ENCODE measurements around the gene DNMT1.
"Not testable (repeated sequence)": the region's sequence is repeated elsewhere in the genome, so short reads cannot be mapped to it uniquely, and the experiment has no call there.

The DNMT1 gene

DNA sequence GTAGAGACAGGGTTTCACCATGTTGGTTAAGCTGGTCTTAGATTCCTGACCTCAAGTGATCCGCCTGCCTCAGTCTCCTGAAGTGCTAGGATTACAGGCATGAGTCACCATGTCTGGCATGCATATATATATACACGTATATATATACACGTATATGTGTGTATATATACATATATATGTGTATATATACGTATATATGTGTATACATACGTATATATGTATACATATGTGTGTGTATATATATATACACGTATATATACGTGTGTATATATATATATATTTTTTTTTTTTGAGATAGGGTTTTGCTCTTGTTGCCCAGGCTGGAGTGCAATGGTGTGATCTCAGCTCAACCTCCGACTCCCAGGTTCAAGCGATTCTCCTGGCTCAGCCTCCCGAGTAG lies 11.9 kb downstream of the DNMT1 start:
- DNase-seq (ENCODE audit: low read depth), result no peak

DNA sequence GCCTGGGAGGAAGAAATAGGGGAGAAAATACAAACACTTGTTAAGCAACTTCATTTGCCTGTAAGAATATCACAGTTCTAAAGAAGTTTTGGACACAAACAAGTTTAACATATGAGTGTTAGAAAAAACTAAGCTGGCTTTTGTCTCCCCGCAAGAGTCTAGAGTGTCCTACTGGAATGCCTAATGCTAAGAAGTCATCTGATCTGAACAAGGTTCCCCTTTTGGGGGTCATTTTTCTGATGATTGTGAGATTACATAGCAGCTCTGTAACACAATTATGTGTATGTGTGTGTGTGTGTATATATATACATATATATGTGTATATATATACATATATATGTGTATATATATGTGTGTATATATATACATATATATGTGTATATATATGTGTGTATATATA lies 12.7 kb downstream of the DNMT1 start:
- DNase-seq (ENCODE audit: low read depth), result no peak

DNA sequence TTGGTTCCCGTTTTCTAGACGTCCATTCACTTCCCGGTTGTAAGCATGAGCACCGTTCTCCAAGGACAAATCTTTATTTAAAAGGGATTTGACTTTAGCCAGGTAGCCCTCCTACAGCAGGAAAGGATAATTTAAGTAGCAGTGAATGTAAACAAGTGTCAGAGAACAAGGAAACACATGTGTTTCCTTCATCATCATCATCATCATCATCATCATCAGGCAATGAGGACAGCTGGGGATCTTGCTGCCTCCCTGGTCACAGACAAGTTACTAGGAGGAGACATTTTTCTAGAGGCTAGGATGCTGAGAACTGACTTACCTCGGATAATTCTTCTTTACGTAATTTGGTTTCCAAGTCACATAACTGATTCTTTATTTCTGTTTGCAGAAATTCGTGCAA lies 14.3 kb downstream of the DNMT1 start:
- no peak for DNase-seq (ENCODE audit: low read depth)

- DNase-seq (ENCODE audit: low read depth), result not testable (repeated sequence)
Observed at GRCh38 chr19:10180024-10180423, 14.7 kb downstream of the DNMT1 start.

DNA sequence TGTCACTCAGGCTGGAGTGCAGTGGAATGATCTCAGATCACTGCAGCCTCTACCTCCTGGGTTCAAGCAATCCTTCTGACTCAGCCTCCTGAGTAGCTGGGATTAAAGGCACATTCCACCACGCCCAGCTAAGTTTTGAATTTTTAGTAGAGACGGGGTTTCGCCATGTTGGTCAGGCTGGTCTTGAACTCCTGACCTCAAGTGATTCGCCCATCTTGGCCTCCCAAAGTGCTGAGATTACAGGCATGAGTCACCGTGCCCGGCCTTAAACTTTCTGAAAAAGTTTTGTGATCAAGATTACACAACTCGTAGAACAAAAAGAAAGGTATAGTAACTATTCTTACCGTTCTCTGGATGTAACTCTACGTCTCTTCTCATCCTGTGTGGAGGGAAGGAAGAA lies 21.2 kb downstream of the DNMT1 start:
- DNase-seq (ENCODE audit: low read depth), result no peak

GRCh38 chr19:10168386-10168948 lies 26.3 kb downstream of the DNMT1 start:
- DNase-seq (ENCODE audit: low read depth), result no peak

GRCh38 chr19:10167459-10167858 lies 27.3 kb downstream of the DNMT1 start:
- no peak for DNase-seq (ENCODE audit: low read depth)

DNA sequence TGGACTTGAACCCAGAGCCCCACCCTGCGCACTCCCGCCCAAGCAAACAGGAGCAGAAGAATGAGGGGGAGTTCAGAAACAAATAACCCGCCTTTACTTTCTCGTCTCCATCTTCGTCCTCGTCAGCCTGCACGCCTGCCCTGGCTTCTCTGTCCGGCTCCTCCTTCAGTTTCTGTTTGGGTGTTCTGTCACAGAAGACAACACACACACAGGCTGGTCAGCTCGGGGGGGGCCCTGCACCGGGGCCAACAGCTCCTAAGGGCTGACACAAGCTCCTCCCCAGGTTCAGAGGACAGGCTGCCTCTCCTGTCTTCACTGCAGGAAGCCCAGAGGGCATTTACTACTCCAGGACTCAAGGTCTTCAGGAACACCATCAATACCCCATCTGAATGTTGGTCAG lies 28.3 kb downstream of the DNMT1 start:
- not testable (repeated sequence) for DNase-seq (ENCODE audit: low read depth)

DNA sequence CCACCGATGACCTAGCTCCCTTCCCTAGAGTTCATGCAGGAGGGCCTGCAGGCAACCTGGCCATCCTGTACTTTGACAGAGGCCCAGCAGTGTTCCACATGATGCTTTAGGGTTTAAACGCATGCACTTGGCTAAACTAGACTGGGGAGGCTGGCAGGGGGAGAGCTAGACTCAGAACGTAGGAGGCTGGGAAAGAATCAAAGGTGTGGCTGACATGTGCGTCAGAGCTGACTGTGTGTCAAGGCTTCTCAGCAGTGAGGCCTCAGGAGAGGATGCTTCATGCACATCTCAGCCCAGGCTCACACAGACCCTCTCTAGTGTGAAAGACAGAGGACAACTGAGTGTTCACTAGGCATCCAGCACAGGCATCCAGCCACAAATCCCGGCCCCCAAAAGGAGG lies 28.7 kb downstream of the DNMT1 start:
- DNase-seq (ENCODE audit: low read depth), result no peak

- DNase-seq (ENCODE audit: low read depth), result no peak
Observed at GRCh38 chr19:10163536-10163935, 31.2 kb downstream of the DNMT1 start.

DNA sequence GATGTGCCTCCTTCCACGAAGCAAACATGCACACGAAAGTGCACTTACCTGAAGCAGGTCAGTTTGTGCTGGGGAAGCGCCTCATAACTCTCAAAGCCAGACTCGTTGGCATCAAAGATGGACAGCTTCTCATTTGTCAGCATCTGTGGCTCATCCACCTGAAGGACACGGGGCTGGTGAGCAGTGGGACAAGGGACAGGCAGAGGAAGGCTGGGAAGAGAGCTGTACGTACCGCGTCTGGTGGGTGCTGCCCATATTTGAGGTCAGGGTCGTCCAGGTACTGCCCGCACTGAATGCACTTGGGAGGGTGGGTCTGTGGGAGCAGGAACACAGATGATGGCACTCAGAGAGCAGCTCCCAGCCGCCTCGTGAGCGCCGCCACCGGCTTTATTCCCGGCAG lies 35.1 kb downstream of the DNMT1 start:
- no peak for DNase-seq (ENCODE audit: low read depth)

DNA sequence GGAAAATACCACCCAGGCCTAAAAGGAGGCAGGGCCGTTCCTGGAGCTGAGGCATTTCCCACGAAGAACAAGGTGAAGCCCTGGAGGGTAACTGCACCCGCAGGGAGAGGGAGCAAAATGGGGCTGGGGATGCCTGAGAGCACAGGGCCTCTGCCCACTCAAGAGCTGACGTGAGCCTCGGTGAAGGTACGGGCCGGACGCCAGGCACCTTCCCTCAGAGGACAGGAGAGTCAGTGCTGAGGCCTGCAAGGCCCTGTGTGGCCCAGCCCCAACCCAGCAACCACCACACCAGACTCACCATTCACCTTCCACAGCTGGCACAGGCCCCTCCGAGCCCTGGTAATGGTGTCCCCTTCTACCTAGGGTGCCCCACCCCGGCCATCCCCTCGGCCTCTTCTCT lies 36.3 kb downstream of the DNMT1 start:
- DNase-seq (ENCODE audit: low read depth), result no peak

DNA sequence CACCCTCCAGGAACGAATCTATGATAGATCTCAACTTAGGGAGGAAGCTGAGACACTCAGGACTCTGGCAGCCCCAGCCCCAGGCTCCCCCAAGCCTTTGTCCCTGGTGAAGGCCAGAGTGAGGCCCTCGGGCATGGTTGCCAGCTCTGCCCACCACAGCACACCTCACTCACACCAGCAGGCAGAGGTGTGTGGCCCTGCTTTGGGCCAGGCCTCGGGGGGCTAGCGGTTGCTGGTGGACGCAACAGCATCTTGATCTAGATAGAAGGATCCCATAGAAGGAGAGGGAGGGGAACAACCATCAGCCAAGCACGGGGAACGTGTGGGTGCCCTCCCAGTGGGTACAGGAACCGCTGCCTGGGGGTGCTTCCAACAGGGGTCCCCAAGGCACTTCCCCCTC lies 36.7 kb downstream of the DNMT1 start:
- DNase-seq (ENCODE audit: low read depth), result no peak

GRCh38 chr19:10155839-10156238 lies 38.9 kb downstream of the DNMT1 start:
- no peak for DNase-seq (ENCODE audit: low read depth)

- DNase-seq (ENCODE audit: low read depth), result no peak
Observed at GRCh38 chr19:10152100-10152499, 42.7 kb downstream of the DNMT1 start.

DNA sequence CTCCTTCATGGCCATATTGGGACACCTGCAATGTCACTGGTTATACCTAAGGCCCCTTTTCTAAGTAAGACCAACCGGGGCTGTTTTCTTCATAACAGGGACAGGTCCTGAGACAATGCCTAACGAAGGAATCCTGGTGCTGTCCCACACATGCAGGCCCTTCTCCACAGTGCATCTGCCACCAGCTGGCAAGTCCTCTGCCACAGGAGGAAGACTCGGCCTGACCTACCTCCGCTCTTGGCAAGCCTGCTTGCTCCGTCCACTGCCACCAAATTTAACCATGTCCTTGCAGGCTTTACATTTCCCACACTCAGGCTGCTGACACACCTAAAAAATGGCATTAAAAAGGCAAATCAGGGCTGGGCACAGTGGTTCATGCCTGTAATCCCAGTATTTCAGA lies 43.2 kb downstream of the DNMT1 start:
- no peak for DNase-seq (ENCODE audit: low read depth)

GRCh38 chr19:10149427-10149826 lies 45.3 kb downstream of the DNMT1 start:
- DNase-seq (ENCODE audit: low read depth), result no peak

- DNase-seq (ENCODE audit: low read depth), result no peak
Observed at GRCh38 chr19:10146142-10146541, 48.6 kb downstream of the DNMT1 start.

GRCh38 chr19:10145031-10145430 lies 49.7 kb downstream of the DNMT1 start:
- DNase-seq (ENCODE audit: low read depth), result no peak

DNA sequence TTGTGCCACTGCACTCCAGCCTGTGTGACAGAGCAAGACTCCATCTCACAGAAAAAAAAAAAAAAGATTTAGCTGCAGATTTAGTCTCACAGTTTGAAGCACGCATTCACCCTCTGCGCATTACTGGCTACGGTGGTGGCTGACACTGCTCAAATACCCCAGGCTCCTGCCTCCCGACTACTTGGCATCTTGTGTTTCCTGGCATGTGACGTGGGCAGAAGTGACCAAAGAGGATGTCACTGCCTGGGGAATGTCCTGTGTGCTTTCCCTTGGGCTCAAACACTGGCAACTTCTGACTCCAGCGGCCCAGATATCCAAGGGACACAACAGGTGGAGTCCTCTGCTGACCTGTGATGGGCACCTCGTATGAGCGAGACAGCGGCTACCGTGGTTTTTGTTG lies 50.4 kb downstream of the DNMT1 start:
- DNase-seq (ENCODE audit: low read depth), result no peak

DNA sequence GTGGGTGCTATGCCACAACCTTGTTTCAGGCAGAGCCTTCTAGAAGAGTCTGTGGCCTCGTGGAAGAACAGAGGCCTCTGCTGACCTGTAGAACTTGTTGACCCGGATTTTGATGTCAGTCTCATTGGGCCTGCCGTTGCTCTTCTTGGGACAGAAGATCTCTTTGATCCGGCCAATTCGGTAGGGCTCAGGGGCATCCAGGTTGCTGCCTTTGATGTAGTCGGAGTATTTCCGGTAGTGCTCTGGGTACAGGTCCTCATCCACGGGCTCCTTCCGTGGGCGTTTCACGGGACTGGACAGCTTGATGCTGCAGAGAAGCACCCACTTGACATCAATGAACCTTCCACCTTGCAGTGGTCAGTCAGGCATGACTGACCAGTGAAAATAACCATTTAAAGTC lies 51.1 kb downstream of the DNMT1 start:
- DNase-seq (ENCODE audit: low read depth), result no peak

- peak; percentile 7 for DNase-seq (ENCODE audit: low read depth)
Observed at GRCh38 chr19:10142701-10143375, 51.9 kb downstream of the DNMT1 start.

- no peak for DNase-seq (ENCODE audit: low read depth)
Observed at GRCh38 chr19:10141973-10142372, 52.8 kb downstream of the DNMT1 start.

GRCh38 chr19:10141479-10141878 lies 53.3 kb downstream of the DNMT1 start:
- no peak for DNase-seq (ENCODE audit: low read depth)
